ENCODE data around the gene TSPYL2.

GRCh38 chrX:53075011-53075410, 7.2 kb upstream of the TSPYL2 start:
- no peak for TF ChIP-seq POLR2A (IDR thresholded peaks at IDR 0.05)
- TF ChIP-seq CTCF (IDR thresholded peaks at IDR 0.05): no peak
